HepG2 (cell line): ENCODE data around the gene RIPOR3. TPM values are rescaled to one million over a fixed set of nuclear protein-coding genes. Genes with fewer than 3 reads are reported as not detected.
A peak's percentile ranks its signal among the peaks of the same experiment; 100 is the strongest.

Source experiments
- HNRNPLL ChIP-seq: fragments of 200-400 bp; formaldehyde crosslinking; IDR thresholded peaks from 2 replicates; pipeline ENCODE4 v1.6.1; 2017; ENCODE audit warnings: mild to moderate bottlenecking, low read depth, low read length; ENCODE audit not compliant: poor library complexity, severe bottlenecking
- MED1 ChIP-seq: sonication (generic); formaldehyde crosslinking; IDR thresholded peaks from 2 replicates; pipeline ENCODE4 v1.4.0; 2020; ENCODE audit warnings: missing genetic modification reagents
- MIER2 ChIP-seq: IDR thresholded peaks from 2 replicates; pipeline ENCODE4 v1.6.1; 2016; ENCODE audit warnings: missing biosample characterization, missing genetic modification reagents
- NFKB2 ChIP-seq: sonication (generic); formaldehyde crosslinking; IDR thresholded peaks from 2 replicates; pipeline ENCODE4 v1.4.0; 2020; ENCODE audit warnings: missing genetic modification reagents, borderline replicate concordance
- RAD21 ChIP-seq: fragments of 450-650 bp; formaldehyde crosslinking; IDR thresholded peaks from 2 replicates; pipeline ENCODE4 v1.5.0; 2020; ENCODE audit warnings: mild to moderate bottlenecking
- RXRB ChIP-seq: IDR thresholded peaks from 2 replicates; pipeline ENCODE4 v1.6.1; 2016; ENCODE audit warnings: borderline replicate concordance, missing genetic modification reagents, missing compliant biosample characterization
- SMC3 ChIP-seq: IDR thresholded peaks from 2 replicates; pipeline ENCODE4 v1.6.1; 2011; ENCODE audit warnings: low read length, improper control_type of control experiment
- SOX5 ChIP-seq: IDR thresholded peaks from 2 replicates; pipeline ENCODE4 v1.6.1; 2016; ENCODE audit warnings: borderline replicate concordance
- STAG1 ChIP-seq: sonication (generic); formaldehyde crosslinking; IDR thresholded peaks from 2 replicates; pipeline ENCODE4 v1.4.0; 2020; ENCODE audit warnings: missing genetic modification reagents
- YEATS2 ChIP-seq: sonication (generic); formaldehyde crosslinking; IDR thresholded peaks from 2 replicates; pipeline ENCODE4 v1.4.0; 2020; ENCODE audit warnings: missing genetic modification reagents, borderline replicate concordance
- ZFAT ChIP-seq: sonication (generic); formaldehyde crosslinking; conservative IDR thresholded peaks from 2 replicates; pipeline ENCODE4 v1.8.1; 2023; ENCODE audit warnings: missing genetic modification reagents, inconsistent platforms
- ZNF20 ChIP-seq: sonication (generic); formaldehyde crosslinking; IDR thresholded peaks from 2 replicates; pipeline ENCODE4 v1.4.0; 2020; ENCODE audit warnings: mild to moderate bottlenecking, moderate library complexity, missing genetic modification reagents
- ZNF263 ChIP-seq: sonication (generic); formaldehyde crosslinking; IDR thresholded peaks from 2 replicates; pipeline ENCODE4 v1.4.0; 2020; ENCODE audit warnings: missing genetic modification reagents
- ZNF784 ChIP-seq: sonication (generic); formaldehyde crosslinking; IDR thresholded peaks from 2 replicates; pipeline ENCODE4 v1.5.1; 2020; ENCODE audit warnings: missing genetic modification reagents, mild to moderate bottlenecking, borderline replicate concordance
- ZNF800 ChIP-seq: sonication (generic); formaldehyde crosslinking; IDR thresholded peaks from 2 replicates; pipeline ENCODE4 v1.4.0; 2020; ENCODE audit warnings: missing genetic modification reagents
- polyA plus RNA-seq, 8 experiments: library from polyadenylated mRNA; depleted of rRNA in 3 of 8; stranded (reverse) in 7 of 8; unstranded in 1 of 8; fragments of >200 nt; fragmentation: Illumina TruSeq in 4 of 8; extraction: Trizol in 4 of 8; gene quantifications; 2 replicates each; pipeline versions ENCODE4 v1.2.1 to v1.2.3, GENCODE V29; 2011 to 2016; ENCODE audit warnings: low read depth in 4 of 8, missing spikeins in 1 of 8, mixed read lengths in 1 of 8; ENCODE audit not compliant: insufficient read depth in 1 of 8
- total RNA-seq, 5 experiments: library from RNA; depleted of rRNA; stranded (reverse); fragments of >200 nt; fragmentation: Illumina TruSeq; extraction: Trizol; gene quantifications; 2 replicates each; pipeline ENCODE4 v1.2.3, GENCODE V29; 2016; ENCODE audit warnings: low read depth in 1 of 5
- TF ChIP-seq, protein P1 (sequence below): sonication (generic); formaldehyde crosslinking; IDR thresholded peaks from 2 replicates; pipeline ENCODE4 v1.9.0; 2022; ENCODE audit warnings: low read depth, missing genetic modification reagents
- TF ChIP-seq, protein P2 (sequence below): sonication (generic); formaldehyde crosslinking; IDR thresholded peaks from 2 replicates; pipeline ENCODE4 v1.9.0; 2021; ENCODE audit warnings: missing genetic modification reagents, mild to moderate bottlenecking, borderline replicate concordance
- TF ChIP-seq, protein P3 (sequence below): sonication (generic); formaldehyde crosslinking; IDR thresholded peaks from 2 replicates; pipeline ENCODE4 v1.4.0; 2020; ENCODE audit warnings: missing genetic modification reagents
- TF ChIP-seq, protein P4 (sequence below): sonication (generic); formaldehyde crosslinking; IDR thresholded peaks from 2 replicates; pipeline ENCODE4 v1.5.0; 2020; ENCODE audit warnings: mild to moderate bottlenecking, missing genetic modification reagents, moderate library complexity

RIPOR3 gene
- total and polyA plus RNA-seq, 2 of the 13 experiments (the other 11 are each of a cell fraction or from before 2014, with no cell fraction given) = 0.18 TPM; not detected in 1

DNA sequence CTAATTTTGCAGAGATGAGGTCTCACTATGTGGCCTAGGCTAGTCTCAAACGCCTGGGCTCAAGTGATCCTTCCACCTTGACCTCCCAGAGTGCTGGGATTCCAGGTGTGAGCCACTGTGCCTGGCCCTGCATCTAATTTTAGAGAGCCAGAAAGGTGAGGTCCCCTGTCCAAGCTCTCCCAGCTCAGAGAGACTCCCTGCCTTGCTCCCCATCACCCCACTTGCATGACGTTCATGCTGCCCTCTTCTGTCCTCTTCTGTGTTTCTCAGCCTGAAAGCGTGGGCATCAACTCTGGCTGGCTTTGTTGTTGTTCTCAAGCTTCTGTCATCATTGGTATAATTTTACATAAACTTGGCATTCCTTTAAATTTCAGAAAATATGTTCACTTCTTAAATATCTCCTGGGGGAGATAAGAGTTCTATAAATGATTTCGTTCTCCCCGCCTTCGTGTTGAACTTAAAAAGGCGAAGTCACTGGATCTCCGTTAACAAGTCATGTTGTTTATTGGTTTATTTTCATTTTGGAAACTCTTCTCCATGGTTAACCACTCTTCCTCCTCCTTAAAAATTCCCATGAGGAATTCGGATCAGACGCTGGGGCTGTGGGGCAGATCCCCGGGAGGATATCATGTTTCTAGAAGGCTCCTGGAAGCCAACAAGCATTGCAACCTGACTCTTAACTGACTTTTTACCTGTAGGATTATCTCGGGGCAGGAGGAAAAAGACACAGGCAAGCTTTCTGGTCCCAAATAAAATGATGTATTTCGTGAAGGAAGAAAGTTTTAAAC, 26.8 kb upstream of the RIPOR3 start (continued):
- TF ChIP-seq, protein P1, sequence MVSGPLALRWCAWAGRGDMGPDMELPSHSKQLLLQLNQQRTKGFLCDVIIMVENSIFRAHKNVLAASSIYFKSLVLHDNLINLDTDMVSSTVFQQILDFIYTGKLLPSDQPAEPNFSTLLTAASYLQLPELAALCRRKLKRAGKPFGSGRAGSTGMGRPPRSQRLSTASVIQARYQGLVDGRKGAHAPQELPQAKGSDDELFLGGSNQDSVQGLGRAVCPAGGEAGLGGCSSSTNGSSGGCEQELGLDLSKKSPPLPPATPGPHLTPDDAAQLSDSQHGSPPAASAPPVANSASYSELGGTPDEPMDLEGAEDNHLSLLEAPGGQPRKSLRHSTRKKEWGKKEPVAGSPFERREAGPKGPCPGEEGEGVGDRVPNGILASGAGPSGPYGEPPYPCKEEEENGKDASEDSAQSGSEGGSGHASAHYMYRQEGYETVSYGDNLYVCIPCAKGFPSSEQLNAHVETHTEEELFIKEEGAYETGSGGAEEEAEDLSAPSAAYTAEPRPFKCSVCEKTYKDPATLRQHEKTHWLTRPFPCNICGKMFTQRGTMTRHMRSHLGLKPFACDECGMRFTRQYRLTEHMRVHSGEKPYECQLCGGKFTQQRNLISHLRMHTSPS = no peak
- TF ChIP-seq YEATS2 = no peak
- peak; percentile 38; the same call in 1 of the 2 replicates for TF ChIP-seq SMC3
- TF ChIP-seq STAG1 = peak; percentile 66
- TF ChIP-seq ZFAT (CRISPR knock-in tag) = no peak
- TF ChIP-seq NFKB2 (CRISPR knock-in tag) = 0 out of 2 replicates have a peak, but pooled peaks have one; percentile 22
- 0 out of 2 replicates have a peak, but pooled peaks have one; percentile 11 for TF ChIP-seq RXRB (CRISPR knock-in tag)
- TF ChIP-seq SOX5 (CRISPR knock-in tag) = no peak
- TF ChIP-seq, protein P2, sequence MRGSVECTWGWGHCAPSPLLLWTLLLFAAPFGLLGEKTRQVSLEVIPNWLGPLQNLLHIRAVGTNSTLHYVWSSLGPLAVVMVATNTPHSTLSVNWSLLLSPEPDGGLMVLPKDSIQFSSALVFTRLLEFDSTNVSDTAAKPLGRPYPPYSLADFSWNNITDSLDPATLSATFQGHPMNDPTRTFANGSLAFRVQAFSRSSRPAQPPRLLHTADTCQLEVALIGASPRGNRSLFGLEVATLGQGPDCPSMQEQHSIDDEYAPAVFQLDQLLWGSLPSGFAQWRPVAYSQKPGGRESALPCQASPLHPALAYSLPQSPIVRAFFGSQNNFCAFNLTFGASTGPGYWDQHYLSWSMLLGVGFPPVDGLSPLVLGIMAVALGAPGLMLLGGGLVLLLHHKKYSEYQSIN (CRISPR knock-in tag) = no peak
- 0 out of 2 replicates have a peak, but pooled peaks have one; percentile 15 for TF ChIP-seq MED1 (CRISPR knock-in tag)
- TF ChIP-seq RAD21 (CRISPR knock-in tag) = 0 out of 2 replicates have a peak, but pooled peaks have one; percentile 13
- TF ChIP-seq HNRNPLL = no peak
- TF ChIP-seq MIER2 (CRISPR knock-in tag) = no peak
- TF ChIP-seq ZNF263 (CRISPR knock-in tag) = peak; percentile 57; the same call in 1 of the 2 replicates
- TF ChIP-seq, protein P3, sequence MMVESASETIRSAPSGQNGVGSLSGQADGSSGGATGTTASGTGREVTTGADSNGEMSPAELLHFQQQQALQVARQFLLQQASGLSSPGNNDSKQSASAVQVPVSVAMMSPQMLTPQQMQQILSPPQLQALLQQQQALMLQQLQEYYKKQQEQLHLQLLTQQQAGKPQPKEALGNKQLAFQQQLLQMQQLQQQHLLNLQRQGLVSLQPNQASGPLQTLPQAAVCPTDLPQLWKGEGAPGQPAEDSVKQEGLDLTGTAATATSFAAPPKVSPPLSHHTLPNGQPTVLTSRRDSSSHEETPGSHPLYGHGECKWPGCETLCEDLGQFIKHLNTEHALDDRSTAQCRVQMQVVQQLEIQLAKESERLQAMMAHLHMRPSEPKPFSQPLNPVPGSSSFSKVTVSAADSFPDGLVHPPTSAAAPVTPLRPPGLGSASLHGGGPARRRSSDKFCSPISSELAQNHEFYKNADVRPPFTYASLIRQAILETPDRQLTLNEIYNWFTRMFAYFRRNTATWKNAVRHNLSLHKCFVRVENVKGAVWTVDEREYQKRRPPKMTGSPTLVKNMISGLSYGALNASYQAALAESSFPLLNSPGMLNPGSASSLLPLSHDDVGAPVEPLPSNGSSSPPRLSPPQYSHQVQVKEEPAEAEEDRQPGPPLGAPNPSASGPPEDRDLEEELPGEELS (CRISPR knock-in tag) = 0 out of 2 replicates have a peak, but pooled peaks have one; percentile 13
- TF ChIP-seq, protein P4, sequence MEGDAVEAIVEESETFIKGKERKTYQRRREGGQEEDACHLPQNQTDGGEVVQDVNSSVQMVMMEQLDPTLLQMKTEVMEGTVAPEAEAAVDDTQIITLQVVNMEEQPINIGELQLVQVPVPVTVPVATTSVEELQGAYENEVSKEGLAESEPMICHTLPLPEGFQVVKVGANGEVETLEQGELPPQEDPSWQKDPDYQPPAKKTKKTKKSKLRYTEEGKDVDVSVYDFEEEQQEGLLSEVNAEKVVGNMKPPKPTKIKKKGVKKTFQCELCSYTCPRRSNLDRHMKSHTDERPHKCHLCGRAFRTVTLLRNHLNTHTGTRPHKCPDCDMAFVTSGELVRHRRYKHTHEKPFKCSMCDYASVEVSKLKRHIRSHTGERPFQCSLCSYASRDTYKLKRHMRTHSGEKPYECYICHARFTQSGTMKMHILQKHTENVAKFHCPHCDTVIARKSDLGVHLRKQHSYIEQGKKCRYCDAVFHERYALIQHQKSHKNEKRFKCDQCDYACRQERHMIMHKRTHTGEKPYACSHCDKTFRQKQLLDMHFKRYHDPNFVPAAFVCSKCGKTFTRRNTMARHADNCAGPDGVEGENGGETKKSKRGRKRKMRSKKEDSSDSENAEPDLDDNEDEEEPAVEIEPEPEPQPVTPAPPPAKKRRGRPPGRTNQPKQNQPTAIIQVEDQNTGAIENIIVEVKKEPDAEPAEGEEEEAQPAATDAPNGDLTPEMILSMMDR (CRISPR knock-in tag) = peak; percentile 76
- TF ChIP-seq ZNF800 (CRISPR knock-in tag) = no peak
- TF ChIP-seq ZNF20 (CRISPR knock-in tag) = no peak
- no peak for TF ChIP-seq ZNF784
